Measurements from ENCODE around the gene WDFY4.

Gene WDFY4

DNA sequence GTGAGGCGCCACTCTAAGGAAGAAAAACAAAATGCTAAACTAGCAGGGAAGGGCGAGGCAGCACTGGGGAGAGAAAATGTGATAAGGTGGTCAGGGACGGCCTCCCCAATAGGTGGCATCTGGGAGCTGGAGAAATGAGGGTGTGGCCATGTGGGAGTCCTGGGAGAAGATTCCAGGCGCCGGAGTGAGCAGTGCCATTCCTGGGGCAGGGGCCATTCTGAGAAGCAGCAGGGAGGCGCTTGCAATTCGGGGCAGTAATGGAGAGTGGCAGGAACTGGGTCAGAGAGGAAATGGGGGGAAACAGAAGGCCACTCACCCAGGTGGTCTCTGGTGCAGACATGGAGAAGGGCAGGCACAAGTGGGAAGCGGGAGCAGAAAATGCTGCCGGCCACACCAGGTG, 316.7 kb downstream of the WDFY4 start:
- no peak for DNase-seq (ENCODE audit: extremely low read depth in 1 of 2, low read depth in 1 of 2)

GRCh38 chr10:49001870-49002672, 317.4 kb downstream of the WDFY4 start:
- DNase-seq (ENCODE audit: extremely low read depth in 1 of 2, low read depth in 1 of 2) = no peak

GRCh38 chr10:49005270-49005669, 320.6 kb downstream of the WDFY4 start:
- DNase-seq (ENCODE audit: extremely low read depth in 1 of 2, low read depth in 1 of 2) = no peak

DNA sequence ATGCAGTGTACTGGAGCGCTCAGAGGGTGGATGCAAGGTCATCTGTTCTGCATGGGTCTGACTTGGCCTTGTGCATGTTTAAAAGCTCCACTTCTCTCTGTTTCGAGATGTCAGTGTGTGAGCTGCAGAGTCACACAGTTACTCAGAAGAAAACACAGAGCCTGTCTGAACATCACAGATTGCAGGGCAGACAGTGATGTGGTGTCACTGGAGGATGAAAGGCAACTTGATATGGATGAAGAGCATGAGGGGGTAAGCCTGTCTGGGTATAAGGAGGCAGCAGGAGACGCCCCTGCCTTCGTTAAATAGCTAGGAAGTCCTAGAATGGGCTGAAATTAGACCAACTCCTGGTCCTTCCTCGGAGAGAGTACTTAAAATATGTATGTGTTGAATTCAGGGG, 322.5 kb downstream of the WDFY4 start:
- DNase-seq (ENCODE audit: extremely low read depth in 1 of 2, low read depth in 1 of 2) = no peak

- no peak for DNase-seq (ENCODE audit: extremely low read depth in 1 of 2, low read depth in 1 of 2)
Measured at GRCh38 chr10:49008091-49008490, 323.4 kb downstream of the WDFY4 start.

DNA sequence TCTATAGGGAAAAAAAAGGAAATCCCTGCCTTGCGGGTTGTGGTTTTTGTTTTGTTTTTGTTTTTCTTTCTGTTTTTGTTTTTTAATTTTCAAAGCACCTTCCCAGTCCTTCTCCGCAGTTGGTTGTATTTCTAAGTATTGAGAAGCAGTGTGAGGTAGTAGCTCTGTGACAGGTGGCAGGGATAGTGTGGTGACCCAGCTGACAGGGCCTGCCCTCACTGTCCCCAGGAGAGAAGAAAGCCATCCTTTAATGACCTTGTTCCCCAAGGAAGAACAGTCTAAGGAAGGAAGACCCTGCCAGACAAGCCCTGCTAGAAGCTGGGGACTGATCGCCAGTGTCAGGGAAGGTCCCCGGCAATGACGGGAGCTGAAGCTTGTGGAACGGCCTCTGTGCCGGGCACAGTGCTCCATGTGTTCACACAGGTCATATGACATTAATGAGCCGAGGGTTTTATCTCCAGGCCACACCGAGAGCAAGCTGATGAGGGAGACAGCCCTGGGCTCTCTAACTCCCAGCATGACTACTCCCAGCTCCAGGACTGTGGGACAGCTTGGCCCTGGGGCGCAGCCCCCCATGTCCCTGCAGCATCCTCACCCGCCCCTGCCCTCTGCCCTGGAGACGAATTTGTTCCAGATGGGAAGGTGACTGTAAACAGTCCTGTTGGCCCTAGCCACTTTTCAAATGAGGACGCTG, 324.0 kb downstream of the WDFY4 start:
- no peak for DNase-seq (ENCODE audit: extremely low read depth in 1 of 2, low read depth in 1 of 2)

- DNase-seq (ENCODE audit: extremely low read depth in 1 of 2, low read depth in 1 of 2) = no peak
Measured at GRCh38 chr10:49009199-49009979, 324.7 kb downstream of the WDFY4 start.

GRCh38 chr10:49010295-49010694, 325.6 kb downstream of the WDFY4 start:
- DNase-seq (ENCODE audit: extremely low read depth in 1 of 2, low read depth in 1 of 2) = no peak

DNA sequence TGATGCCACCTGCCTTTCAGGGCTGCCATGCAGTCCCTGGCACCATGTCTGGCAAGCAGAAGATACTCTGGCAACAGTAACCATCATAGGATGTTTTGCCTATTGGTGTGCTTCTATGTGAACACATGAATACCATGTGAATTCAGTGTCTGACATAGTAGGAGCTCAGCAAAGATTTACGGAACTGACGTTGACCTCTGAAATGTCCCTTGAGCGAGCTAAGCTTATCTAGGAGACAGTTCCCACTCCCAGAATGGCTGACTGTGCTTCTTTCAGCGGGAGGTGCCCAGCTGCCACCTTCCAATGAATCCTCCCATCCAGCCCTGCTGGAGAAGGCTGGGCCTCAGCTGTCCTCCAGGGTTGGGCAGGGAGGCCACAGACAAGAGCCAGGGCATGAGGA, 326.2 kb downstream of the WDFY4 start:
- no peak for DNase-seq (ENCODE audit: extremely low read depth in 1 of 2, low read depth in 1 of 2)

DNA sequence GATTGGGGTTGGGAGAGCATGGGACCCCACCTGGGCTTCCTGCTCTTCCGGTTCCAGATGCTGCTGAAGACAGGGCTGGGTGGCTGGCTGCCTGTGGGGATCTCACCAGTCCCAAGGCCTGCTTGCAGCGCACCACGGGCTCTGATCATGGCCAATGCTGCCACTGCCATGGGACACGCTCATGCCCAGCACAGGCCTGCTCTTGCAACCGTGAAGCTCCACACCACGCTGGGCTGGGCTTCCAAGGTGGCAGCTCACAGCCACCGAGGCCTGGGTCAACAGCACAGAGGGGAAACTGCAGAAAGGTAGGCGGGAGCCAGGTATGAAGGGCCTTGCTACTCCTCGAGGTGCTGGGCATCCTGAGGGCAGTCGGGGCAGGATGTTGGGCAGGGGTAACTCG, 327.1 kb downstream of the WDFY4 start:
- no peak for DNase-seq (ENCODE audit: extremely low read depth in 1 of 2, low read depth in 1 of 2)

DNA sequence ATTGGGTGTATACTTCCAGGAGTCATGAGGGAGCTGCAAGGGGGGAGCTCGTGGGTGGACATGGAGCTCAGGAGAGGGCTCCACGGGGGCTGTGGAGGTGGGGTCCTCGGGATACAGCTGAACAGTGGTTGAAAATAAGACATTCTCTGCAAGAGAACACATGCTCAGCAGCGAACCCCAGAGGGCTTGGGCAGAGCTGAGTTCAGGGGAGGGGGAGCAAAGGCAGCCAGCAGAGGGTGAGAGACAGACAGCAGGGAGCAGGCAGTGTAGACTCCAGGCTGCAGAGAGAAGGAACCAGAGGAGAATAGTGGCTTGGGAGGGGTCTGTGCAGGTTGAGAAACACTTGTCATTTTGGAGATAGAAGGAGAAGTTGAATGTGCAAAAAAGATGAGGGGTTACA, 327.9 kb downstream of the WDFY4 start:
- no peak for DNase-seq (ENCODE audit: extremely low read depth in 1 of 2, low read depth in 1 of 2)

- no peak for DNase-seq (ENCODE audit: extremely low read depth in 1 of 2, low read depth in 1 of 2)
Measured at GRCh38 chr10:49015700-49016099, 331.0 kb downstream of the WDFY4 start.

DNA sequence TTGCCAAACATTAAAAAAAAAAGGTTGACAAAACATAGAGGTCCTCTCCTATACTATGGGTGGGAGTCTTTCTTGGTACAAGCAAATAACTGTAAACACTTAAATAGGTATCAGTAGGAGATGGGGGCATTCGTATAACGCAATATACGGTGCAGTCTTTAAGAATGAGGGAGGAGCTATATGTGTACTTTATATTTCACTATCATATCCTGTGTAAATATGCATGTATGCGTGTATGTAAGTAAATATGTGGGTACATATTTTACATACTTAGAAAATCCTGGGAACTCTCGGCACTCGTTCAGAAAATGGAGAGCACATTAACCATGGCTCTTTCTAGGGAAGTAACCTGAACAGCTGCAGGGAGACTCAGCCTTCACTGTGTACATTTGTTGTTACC, 337.0 kb downstream of the WDFY4 start:
- no peak for DNase-seq (ENCODE audit: extremely low read depth in 1 of 2, low read depth in 1 of 2)

GRCh38 chr10:49023071-49023470, 338.4 kb downstream of the WDFY4 start:
- no peak for DNase-seq (ENCODE audit: extremely low read depth in 1 of 2, low read depth in 1 of 2)

DNA sequence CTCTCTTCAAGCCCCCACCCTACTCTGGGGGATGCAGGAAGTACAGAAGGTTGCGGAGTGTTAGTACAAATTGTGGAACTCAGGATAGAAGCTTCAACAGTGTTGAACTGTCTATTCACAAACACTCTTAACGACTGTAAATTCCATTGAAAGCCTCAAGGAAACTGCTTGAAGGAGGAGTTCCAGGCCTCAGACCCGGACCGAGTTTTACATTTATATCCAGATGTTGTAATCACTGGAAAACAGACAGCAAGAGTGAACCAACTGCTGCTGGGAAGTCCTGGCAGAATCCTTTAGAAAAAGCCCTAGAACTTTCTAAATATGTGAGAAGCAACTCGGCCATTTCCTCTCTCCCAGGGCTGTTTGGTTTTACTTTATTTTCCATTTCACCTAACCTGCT, 339.1 kb downstream of the WDFY4 start:
- DNase-seq (ENCODE audit: extremely low read depth in 1 of 2, low read depth in 1 of 2) = no peak

- DNase-seq (ENCODE audit: extremely low read depth in 1 of 2, low read depth in 1 of 2) = no peak
Measured at GRCh38 chr10:49024484-49024883, 339.8 kb downstream of the WDFY4 start.

DNA sequence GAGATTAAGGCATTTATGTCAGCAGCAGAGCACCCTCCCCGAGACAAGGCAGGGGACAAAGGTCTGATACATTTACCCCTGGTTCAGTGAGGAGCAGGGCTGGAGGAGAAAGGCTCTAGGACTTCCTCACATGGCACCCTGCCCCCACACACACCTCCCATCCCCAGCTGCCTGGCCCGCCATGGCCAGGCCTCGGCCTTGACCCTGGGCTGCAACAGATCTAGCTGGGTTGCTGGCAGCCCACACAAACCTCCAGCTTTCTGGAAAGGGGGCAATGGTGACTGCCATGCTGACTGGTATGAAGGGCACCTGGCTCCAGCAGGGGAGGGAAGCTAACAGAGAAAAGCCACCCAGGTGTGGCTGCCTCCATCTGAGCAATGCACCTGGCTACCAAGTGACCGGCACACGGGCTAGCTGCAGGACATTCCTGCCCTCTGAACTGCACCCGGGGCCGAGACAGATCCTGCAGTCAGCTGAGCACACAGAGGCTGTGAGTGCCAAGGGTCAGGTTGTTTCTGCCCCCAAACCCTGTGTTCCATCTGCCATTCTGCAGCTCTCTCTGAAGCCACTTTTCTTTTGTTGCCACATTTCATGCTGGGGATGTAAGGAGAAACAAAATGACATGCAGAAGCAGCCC, 340.8 kb downstream of the WDFY4 start:
- DNase-seq (ENCODE audit: extremely low read depth in 1 of 2, low read depth in 1 of 2) = no peak

DNA sequence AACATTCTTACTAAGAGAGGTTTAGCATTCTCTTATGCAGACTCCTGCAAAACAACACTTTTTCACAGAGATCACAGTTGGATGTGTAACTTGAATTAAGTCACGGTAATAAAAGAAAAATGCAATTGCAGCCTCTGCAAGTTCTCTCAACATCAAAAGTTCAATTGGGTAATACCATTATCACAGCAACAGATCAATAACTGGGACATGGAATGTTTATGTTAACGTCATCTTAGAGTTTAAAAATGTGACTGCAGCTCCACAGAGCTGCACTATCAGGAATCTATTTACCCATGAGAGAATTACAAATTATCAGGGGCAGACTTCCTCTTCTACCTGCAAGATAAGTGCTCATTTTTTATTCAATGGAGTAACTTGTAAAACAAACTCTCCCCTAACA, 344.0 kb downstream of the WDFY4 start:
- DNase-seq (ENCODE audit: extremely low read depth in 1 of 2, low read depth in 1 of 2) = no peak

DNA sequence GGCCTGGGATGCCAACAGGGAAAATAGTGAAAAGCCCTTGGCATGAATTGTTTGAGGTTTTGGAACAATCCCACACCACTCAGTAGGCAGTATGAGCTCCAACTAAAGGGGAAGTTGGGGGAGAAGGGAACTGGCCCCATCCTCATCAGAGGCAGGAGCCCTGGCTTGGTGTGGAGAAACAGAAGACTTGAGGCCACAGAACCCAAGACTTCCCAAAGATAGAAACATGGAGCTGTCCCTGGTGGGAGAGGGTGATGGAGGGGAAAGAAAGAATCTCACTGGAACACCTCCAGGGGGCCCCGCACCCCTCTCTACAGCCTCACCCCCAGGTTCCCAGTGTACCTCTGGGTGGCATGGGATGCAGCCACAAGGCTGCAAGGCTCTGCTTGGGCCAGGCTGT, 345.0 kb downstream of the WDFY4 start:
- DNase-seq (ENCODE audit: extremely low read depth in 1 of 2, low read depth in 1 of 2) = no peak
